ENCODE results near the gene CCNY. TPM values are rescaled to one million over a fixed set of nuclear protein-coding genes. Genes with fewer than 3 reads are reported as not detected.

Gene CCNY
- total and polyA plus RNA-seq, 2 of the 4 experiments (the other 2 are of a cell fraction), result 38.0 to 131 TPM

DNA sequence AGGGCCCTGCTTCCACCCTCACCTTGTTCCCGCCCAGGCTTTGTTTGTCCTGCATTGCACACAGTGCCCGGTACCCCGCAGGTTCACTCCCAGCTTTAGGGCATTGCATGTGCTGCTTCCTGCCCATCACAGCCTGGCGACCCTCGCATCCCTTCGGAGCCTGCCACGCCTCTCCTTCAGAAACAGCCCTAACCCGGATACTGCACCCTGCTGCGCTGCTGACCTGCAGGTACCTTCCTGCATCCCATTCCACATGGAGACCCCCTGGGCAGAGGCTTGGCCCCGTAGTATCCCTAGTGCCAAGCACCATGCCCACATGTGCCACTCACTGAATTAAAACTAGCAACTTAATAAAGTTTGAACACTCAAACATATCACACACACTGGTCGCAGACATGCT, 249.0 kb downstream of the CCNY start:
- Histone ChIP-seq H3K18ac (ENCODE audit: low read depth, low read length) (no peak overlapping the region), H3K27ac (ENCODE audit: insufficient read depth, low read length) (no peak overlapping the region), H4K5ac (ENCODE audit: low read depth, low read length) (no peak overlapping the region), H2AK9ac (replicated peaks; ENCODE audit: low read depth, low read length, poor library complexity) (no peak overlapping the region), H3K23ac (ENCODE audit: low read depth, low read length) (no peak overlapping the region), H3K9me3 (ENCODE audit: control insufficient read depth, insufficient read depth, low read length) (peaks cover under 1% of the 10 kb centered on the region; the same call in 1 of the 2 replicates), H2AK5ac (ENCODE audit: low read depth, low read length) (no peak overlapping the region), H3K14ac (replicated peaks; ENCODE audit: low read depth, low read length) (no peak overlapping the region), H4K91ac (ENCODE audit: insufficient read depth, low read depth, low read length) (no peak overlapping the region), H3K9me1 (ENCODE audit: insufficient read depth, low read length) (no peaks in the 10 kb centered on the region), H3K4ac (ENCODE audit: low read depth, low read length) (no peak overlapping the region), H2BK5ac (ENCODE audit: low read depth, low read length, poor library complexity, severe bottlenecking) (no peak overlapping the region), H4K8ac (ENCODE audit: low read depth in 2 of 2, low read length in 2 of 2) (no peak overlapping the region), H4K20me1 (ENCODE audit: insufficient read depth, low read length) (no peaks in the 10 kb centered on the region; the same call in 1 of the 2 replicates), H3K27me3 (ENCODE audit: control insufficient read depth, insufficient read depth, low read length) (peaks cover 30% of the 10 kb centered on the region), H2BK120ac (ENCODE audit: low read depth, low read length) (no peak overlapping the region), H2BK20ac (ENCODE audit: low read depth, low read length) (no peak overlapping the region), H3K4me3 (ENCODE audit: insufficient read depth, low read depth, low read length) (no peak overlapping the region), H3K4me1 (ENCODE audit: control insufficient read depth, insufficient read depth, low read length) (no peaks in the 10 kb centered on the region), H3K56ac (ENCODE audit: extremely low read depth, insufficient read depth, low read length) (no peak overlapping the region), H2AFZ (replicated peaks; ENCODE audit: low read length, poor library complexity) (no peak overlapping the region), H3K79me1 (ENCODE audit: low read depth in 1 of 2, low read length in 2 of 2) (no peaks in the 10 kb centered on the region), H3K4me2 (ENCODE audit: low read depth, low read length) (no peak overlapping the region), H2BK15ac (ENCODE audit: low read depth, low read length) (no peak overlapping the region), H3K9ac (ENCODE audit: low read depth, low read length) (no peak overlapping the region), H3K36me3 (ENCODE audit: control insufficient read depth, insufficient read depth, low read length) (no peaks in the 10 kb centered on the region)
- ChIA-PET CTCF (no interaction called here), POLR2A (ENCODE audit: unreplicated experiment) (no interaction called here)
- 97% methylated on average over 5 of the region's 11 CpGs; no CpG with 5 or more reads in 1 of the 2 experiments for WGBS, 2 experiments (ENCODE audit: extremely low coverage in 2 of 2, insufficient read length in 1 of 2)
- DNase-seq (no peak), ATAC-seq (ENCODE audit: low read depth) (no peak)
- in situ Hi-C loops (cut with MboI; ENCODE audit: low sequenced_read_pairs), result no loop called here
- TF ChIP-seq RFX5 (IDR thresholded peaks at IDR 0.05; ENCODE audit: low read depth, low read length) (no peak), RCOR1 (IDR thresholded peaks at IDR 0.05; ENCODE audit: insufficient replicate concordance, low read length) (no peak), POLR2A (IDR thresholded peaks at IDR 0.05; ENCODE audit: low read depth, low read length) (no peak), CHD1 (IDR thresholded peaks at IDR 0.05; ENCODE audit: low read depth, low read length) (no peak), CEBPB (IDR thresholded peaks at IDR 0.05; ENCODE audit: low read depth, low read length) (no peak), BHLHE40 (IDR thresholded peaks at IDR 0.05; ENCODE audit: low read depth, low read length) (no peak), MXI1 (IDR thresholded peaks at IDR 0.05; ENCODE audit: borderline replicate concordance, low read depth, low read length) (no peak)
- TF ChIP-seq, protein P1, sequence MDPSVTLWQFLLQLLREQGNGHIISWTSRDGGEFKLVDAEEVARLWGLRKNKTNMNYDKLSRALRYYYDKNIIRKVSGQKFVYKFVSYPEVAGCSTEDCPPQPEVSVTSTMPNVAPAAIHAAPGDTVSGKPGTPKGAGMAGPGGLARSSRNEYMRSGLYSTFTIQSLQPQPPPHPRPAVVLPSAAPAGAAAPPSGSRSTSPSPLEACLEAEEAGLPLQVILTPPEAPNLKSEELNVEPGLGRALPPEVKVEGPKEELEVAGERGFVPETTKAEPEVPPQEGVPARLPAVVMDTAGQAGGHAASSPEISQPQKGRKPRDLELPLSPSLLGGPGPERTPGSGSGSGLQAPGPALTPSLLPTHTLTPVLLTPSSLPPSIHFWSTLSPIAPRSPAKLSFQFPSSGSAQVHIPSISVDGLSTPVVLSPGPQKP (IDR thresholded peaks at IDR 0.05; ENCODE audit: borderline replicate concordance, low read depth, low read length), result no peak
- TF ChIP-seq, protein P2, sequence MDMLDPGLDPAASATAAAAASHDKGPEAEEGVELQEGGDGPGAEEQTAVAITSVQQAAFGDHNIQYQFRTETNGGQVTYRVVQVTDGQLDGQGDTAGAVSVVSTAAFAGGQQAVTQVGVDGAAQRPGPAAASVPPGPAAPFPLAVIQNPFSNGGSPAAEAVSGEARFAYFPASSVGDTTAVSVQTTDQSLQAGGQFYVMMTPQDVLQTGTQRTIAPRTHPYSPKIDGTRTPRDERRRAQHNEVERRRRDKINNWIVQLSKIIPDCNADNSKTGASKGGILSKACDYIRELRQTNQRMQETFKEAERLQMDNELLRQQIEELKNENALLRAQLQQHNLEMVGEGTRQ (IDR thresholded peaks at IDR 0.05; ENCODE audit: low read depth, low read length), result no peak
- TF ChIP-seq, protein P3, sequence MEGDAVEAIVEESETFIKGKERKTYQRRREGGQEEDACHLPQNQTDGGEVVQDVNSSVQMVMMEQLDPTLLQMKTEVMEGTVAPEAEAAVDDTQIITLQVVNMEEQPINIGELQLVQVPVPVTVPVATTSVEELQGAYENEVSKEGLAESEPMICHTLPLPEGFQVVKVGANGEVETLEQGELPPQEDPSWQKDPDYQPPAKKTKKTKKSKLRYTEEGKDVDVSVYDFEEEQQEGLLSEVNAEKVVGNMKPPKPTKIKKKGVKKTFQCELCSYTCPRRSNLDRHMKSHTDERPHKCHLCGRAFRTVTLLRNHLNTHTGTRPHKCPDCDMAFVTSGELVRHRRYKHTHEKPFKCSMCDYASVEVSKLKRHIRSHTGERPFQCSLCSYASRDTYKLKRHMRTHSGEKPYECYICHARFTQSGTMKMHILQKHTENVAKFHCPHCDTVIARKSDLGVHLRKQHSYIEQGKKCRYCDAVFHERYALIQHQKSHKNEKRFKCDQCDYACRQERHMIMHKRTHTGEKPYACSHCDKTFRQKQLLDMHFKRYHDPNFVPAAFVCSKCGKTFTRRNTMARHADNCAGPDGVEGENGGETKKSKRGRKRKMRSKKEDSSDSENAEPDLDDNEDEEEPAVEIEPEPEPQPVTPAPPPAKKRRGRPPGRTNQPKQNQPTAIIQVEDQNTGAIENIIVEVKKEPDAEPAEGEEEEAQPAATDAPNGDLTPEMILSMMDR (conservative IDR thresholded peaks at IDR 0.05; ENCODE audit: low read depth, low read length), result no peak
- dilution Hi-C loops (cut with HindIII; ENCODE audit: low sequenced_read_pairs, unreplicated experiment), result no loop called here
- no TSS peak for BruUV-seq (replicated peaks)
- intact Hi-C loops (cut with micrococcal nuclease), result no loop called here
